HEK293T (cell line): ENCODE measurements around the gene THAP11.

Experiments used
- BHLHE40 ChIP-seq: fragments of 450-650 bp; IDR thresholded peaks from 2 replicates; pipeline ENCODE4 v1.6.1; 2016; ENCODE audit warnings: mild to moderate bottlenecking, moderate library complexity, borderline replicate concordance
- FOXA1 ChIP-seq: fragments of 450-650 bp; IDR thresholded peaks from 2 replicates; pipeline ENCODE4 v1.6.1; 2016; ENCODE audit warnings: mild to moderate bottlenecking
- L3MBTL2 ChIP-seq: fragments of 450-650 bp; conservative IDR thresholded peaks from 2 replicates; pipeline ENCODE4 v1.6.1; 2016; ENCODE audit warnings: mild to moderate bottlenecking
- SP1 ChIP-seq: fragments of 450-650 bp; IDR thresholded peaks from 2 replicates; pipeline ENCODE4 v1.6.1; 2017
- TF ChIP-seq, protein P1 (sequence below): fragments of 450-650 bp; IDR thresholded peaks from 2 replicates; pipeline ENCODE4 v1.6.1; 2016

- TF ChIP-seq SP1 (no peak), L3MBTL2 (no peak), FOXA1 (no peak), BHLHE40 (no peak)
- TF ChIP-seq, protein P1, sequence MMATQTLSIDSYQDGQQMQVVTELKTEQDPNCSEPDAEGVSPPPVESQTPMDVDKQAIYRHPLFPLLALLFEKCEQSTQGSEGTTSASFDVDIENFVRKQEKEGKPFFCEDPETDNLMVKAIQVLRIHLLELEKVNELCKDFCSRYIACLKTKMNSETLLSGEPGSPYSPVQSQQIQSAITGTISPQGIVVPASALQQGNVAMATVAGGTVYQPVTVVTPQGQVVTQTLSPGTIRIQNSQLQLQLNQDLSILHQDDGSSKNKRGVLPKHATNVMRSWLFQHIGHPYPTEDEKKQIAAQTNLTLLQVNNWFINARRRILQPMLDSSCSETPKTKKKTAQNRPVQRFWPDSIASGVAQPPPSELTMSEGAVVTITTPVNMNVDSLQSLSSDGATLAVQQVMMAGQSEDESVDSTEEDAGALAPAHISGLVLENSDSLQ = no peak
These were observed 29.1 kb downstream of the THAP11 start for GRCh38 chr16:67871256-67871655.
